Measurements from ENCODE around the gene AADACL4.

DNA sequence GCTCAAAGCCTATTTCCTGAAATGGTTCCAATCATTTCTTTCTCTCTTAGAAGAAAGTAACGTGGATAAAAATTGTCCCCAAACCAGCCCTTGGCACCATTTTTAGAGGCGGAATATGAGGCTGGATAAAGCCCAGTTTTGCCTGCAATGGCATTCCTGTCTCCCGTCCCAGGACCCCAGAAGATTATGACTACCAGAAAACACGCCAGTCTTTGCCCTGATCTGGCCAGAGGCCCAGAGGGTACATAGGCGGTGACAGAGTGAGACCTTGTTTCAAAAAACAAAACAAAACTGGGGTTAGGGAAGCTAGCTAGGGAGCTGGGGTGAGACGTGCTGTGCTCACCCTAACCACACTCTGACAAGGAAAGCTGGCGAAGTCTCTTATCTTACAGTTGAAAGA lies at the start of gene AADACL4:
- TF ChIP-seq CTCF (conservative IDR thresholded peaks at IDR 0.05) (no peak), ZFX (IDR thresholded peaks at IDR 0.05) (no peak)

Data from C4-2B (cell line).